GM10266 (cell line): Measurements from ENCODE around the gene DOCK4.

ENCODE experiments used
- DNase-seq: peaks from one replicate; pipeline ENCODE4 v3.0.0; 2012; ENCODE audit errors: extremely low spot score
- TF ChIP-seq, protein P1 (sequence below): IDR thresholded peaks from 2 replicates; pipeline ENCODE4 v1.5.1; 2012; ENCODE audit warnings: mild to moderate bottlenecking, low read depth; ENCODE audit not compliant: control insufficient read depth, insufficient read depth; ENCODE audit errors: missing control alignments

DOCK4 gene

DNA sequence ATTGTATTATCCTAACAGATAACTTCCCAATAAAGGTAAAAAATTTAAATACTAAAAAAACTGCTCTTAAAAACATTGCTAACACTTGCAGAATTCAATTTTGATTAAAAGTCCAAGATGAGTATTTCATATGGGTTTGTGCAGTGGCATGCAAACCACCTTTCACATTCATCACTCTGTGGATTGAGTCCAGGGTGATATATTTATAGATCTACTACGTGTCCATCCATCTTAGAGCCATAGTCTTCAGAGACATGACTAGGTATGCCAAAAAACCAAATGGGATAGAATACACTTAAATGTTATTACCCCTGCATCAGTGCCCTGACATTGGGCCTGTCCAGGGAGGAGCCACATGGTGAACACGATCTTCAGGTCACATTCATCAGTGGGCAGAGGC is 96.0 kb downstream of the DOCK4 start:
- TF ChIP-seq, protein P1, sequence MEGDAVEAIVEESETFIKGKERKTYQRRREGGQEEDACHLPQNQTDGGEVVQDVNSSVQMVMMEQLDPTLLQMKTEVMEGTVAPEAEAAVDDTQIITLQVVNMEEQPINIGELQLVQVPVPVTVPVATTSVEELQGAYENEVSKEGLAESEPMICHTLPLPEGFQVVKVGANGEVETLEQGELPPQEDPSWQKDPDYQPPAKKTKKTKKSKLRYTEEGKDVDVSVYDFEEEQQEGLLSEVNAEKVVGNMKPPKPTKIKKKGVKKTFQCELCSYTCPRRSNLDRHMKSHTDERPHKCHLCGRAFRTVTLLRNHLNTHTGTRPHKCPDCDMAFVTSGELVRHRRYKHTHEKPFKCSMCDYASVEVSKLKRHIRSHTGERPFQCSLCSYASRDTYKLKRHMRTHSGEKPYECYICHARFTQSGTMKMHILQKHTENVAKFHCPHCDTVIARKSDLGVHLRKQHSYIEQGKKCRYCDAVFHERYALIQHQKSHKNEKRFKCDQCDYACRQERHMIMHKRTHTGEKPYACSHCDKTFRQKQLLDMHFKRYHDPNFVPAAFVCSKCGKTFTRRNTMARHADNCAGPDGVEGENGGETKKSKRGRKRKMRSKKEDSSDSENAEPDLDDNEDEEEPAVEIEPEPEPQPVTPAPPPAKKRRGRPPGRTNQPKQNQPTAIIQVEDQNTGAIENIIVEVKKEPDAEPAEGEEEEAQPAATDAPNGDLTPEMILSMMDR = no peak
- DNase-seq = no peak

DNA sequence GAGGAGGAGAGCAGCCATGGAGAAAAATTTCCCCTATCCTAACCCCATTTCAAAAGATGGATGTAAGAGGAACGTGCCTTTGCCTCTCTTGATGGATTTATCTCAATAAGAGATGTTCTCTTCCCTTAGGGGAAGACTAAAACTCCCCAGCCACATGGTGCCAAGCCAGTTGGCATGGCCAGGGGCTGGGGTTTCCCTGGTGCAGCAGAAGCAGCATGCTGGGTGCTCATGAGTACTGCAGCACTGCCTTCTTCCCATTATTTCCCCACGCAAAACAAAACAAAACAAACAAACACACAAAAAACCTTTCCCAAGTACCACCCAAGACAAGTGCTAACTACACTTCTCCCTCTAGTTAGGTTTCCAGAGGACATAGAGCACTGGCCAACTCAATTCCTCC is 97.2 kb downstream of the DOCK4 start:
- TF ChIP-seq, protein P1 = no peak
- DNase-seq = no peak

DNA sequence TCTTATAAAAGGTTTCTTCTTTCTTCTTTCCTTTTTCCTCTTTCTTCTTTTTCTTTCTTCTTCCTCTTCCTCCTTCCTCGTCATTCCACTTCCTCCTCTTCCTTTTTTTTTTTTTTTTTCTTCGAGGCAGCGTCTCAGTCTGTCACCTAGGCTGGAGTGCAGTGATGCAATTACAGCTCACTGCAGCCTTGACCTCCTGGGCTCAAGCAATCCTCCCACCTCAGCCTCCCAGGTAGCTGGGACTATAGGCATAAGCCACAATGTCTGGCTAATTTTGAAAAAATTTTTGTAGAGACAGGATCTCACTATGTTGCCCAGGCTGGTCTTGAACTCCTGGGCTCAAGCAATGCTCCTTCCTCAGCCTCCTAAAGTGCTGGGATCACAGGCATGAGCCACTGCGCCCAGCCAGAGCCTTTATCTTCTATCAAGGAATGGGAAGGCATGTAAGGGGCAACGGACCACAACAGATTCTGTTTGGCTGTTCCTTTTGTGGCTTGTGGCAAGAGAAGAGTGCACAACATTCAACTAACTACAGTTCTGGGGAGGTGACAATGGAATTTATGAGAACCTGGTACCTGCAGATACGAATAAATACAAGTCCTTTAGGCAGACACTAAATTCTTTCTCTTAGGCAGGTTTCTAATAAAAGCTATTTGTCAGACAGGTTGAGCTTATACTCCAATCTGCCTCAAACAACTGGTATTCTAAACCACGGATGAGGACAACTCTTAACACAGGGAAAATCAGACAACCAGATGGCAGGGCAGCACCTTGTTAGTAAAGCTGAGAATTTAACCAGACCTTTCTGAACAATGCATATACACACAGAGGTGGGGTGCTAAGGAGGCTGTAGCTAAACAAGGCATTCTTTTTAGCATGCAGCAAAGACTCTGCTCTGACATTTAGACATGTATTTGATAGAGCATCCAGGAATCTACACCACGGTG is 100.3 kb downstream of the DOCK4 start:
- DNase-seq = no peak
- TF ChIP-seq, protein P1 = no peak

- no peak for DNase-seq
- TF ChIP-seq, protein P1 = no peak
Observed at GRCh38 chr7:112104120-112104519, 102.1 kb downstream of the DOCK4 start.

DNA sequence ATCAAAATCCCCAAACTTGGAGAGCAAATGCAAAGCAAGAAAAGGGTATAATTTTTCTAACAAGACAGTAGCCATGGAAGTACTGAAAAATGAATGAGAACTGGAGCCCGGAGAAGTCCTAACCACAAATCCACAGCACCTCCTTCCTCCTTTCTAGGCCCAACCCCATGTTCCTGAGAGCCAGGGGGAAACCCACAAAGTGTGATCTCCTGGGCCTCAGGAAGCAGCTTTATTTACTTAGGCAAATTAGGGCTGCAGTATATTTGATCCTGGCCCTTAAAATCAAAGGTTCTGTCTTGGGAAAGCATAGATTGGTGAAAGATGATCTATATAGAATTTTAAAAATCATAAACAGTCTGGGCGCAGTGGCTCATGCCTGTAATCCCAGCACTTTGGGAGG is 103.0 kb downstream of the DOCK4 start:
- no peak for DNase-seq
- TF ChIP-seq, protein P1 = no peak

DNA sequence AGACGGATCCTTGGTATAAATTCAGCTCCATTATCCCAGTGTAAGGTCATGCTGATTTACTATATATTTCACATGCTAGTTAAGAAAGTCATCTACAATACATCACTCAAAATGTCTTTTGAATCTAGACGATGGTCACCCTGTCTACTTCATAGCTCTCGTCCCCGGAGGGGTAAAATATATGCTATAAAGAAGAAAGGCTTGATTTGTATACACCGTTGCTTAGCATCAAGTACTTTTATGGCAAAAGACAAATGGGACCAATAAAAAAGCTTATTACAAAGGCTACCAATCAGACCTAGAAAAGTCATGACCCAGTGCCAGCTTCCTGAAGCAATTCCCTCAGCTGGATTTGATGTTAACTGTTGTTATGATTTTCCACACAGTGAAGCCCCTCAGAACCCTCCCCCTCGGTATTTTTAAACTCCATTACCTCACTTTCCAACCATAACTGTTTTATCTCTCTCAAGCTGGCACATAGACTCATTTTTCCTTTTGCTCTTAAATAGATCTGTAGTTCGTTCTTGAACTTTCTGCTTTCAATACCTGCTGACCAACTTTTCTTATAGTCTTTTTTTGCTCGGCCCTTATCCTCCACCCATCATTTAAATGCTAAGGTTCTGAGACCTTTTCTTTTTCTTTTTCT is 104.9 kb downstream of the DOCK4 start:
- no peak for DNase-seq
- TF ChIP-seq, protein P1 = no peak

GRCh38 chr7:112097524-112097923 is 108.7 kb downstream of the DOCK4 start:
- TF ChIP-seq, protein P1 = no peak
- DNase-seq = no peak
